Epidermal melanocyte (primary cell): ENCODE measurements around the gene TMEM232.
"Not testable (repeated sequence)": the region's sequence is repeated elsewhere in the genome, so short reads cannot be mapped to it uniquely, and the experiment has no call there.

Experiments used
- DNase-seq: peaks from one replicate; pipeline ENCODE4 v3.0.0; 2011; ENCODE audit warnings: low spot score; ENCODE audit not compliant: insufficient read length

Gene TMEM232

GRCh38 chr5:110625376-110625999, 101.0 kb downstream of the TMEM232 start:
- DNase-seq: peak; percentile 30

GRCh38 chr5:110623874-110624273, 102.6 kb downstream of the TMEM232 start:
- DNase-seq: no peak

GRCh38 chr5:110618941-110619340, 107.5 kb downstream of the TMEM232 start:
- no peak for DNase-seq

- DNase-seq: no peak
These were observed 110.5 kb downstream of the TMEM232 start for GRCh38 chr5:110616009-110616408.

GRCh38 chr5:110612794-110613247, 113.7 kb downstream of the TMEM232 start:
- no peak for DNase-seq

- DNase-seq: no peak
These were observed 114.7 kb downstream of the TMEM232 start for GRCh38 chr5:110611817-110612216.

- DNase-seq: no peak
These were observed 131.6 kb downstream of the TMEM232 start for GRCh38 chr5:110594866-110595265.

GRCh38 chr5:110590187-110590586, 136.3 kb downstream of the TMEM232 start:
- no peak for DNase-seq

GRCh38 chr5:110588286-110588980, 138.0 kb downstream of the TMEM232 start:
- DNase-seq: no peak

- no peak for DNase-seq
These were observed 145.8 kb downstream of the TMEM232 start for GRCh38 chr5:110580625-110581024.

GRCh38 chr5:110572729-110573128, 153.7 kb downstream of the TMEM232 start:
- DNase-seq: no peak

- DNase-seq: no peak
These were observed 164.3 kb downstream of the TMEM232 start for GRCh38 chr5:110562191-110562590.

GRCh38 chr5:110561510-110561909, 165.0 kb downstream of the TMEM232 start:
- no peak for DNase-seq

GRCh38 chr5:110549301-110549700, 177.2 kb downstream of the TMEM232 start:
- no peak for DNase-seq

- DNase-seq: no peak
These were observed 178.3 kb downstream of the TMEM232 start for GRCh38 chr5:110548171-110548570.

GRCh38 chr5:110547495-110547894, 179.0 kb downstream of the TMEM232 start:
- DNase-seq: no peak

- no peak for DNase-seq
These were observed 180.8 kb downstream of the TMEM232 start for GRCh38 chr5:110545716-110546115.

- DNase-seq: no peak
These were observed 181.9 kb downstream of the TMEM232 start for GRCh38 chr5:110544603-110545002.

GRCh38 chr5:110542949-110543348, 183.5 kb downstream of the TMEM232 start:
- no peak for DNase-seq

- DNase-seq: no peak
These were observed 190.1 kb downstream of the TMEM232 start for GRCh38 chr5:110536120-110537115.

GRCh38 chr5:110535146-110535545, 191.3 kb downstream of the TMEM232 start:
- DNase-seq: not testable (repeated sequence)

GRCh38 chr5:110525762-110526161, 200.7 kb downstream of the TMEM232 start:
- DNase-seq: no peak
